ENCODE measurements around the gene SLC66A3.

SLC66A3 gene

GRCh38 chr2:11200651-11201050, 45.4 kb downstream of the SLC66A3 start:
- Histone ChIP-seq H3K36me3 (ENCODE audit: insufficient read depth, low read length) (peaks cover 35% of the 10 kb centered on the region), H3K27me3 (ENCODE audit: control insufficient read depth in 1 of 2, insufficient read depth in 2 of 2, low read length in 2 of 2) (no peaks in the 10 kb centered on the region), H3K9ac (ENCODE audit: low read length) (no peak overlapping the region), H3K27ac (ENCODE audit: low read depth, low read length) (no peak overlapping the region), H3K4me3 (ENCODE audit: low read depth in 1 of 2, low read length in 2 of 2) (no peak overlapping the region), H3K4me1 (ENCODE audit: insufficient read depth, low read length) (no peaks in the 10 kb centered on the region), H3K9me3 (ENCODE audit: low read length) (no peaks in the 10 kb centered on the region)

- Histone ChIP-seq H3K4me3 (ENCODE audit: low read depth in 1 of 2, low read length in 2 of 2) (no peak overlapping the region), H3K27ac (ENCODE audit: low read depth, low read length) (no peak overlapping the region), H3K9me3 (ENCODE audit: low read length) (no peaks in the 10 kb centered on the region), H3K4me1 (ENCODE audit: insufficient read depth, low read length) (no peaks in the 10 kb centered on the region), H3K9ac (ENCODE audit: low read length) (no peak overlapping the region), H3K36me3 (ENCODE audit: insufficient read depth, low read length) (peaks cover 23% of the 10 kb centered on the region), H3K27me3 (ENCODE audit: control insufficient read depth in 1 of 2, insufficient read depth in 2 of 2, low read length in 2 of 2) (no peaks in the 10 kb centered on the region)
These were observed 46.7 kb downstream of the SLC66A3 start for GRCh38 chr2:11201969-11202368.

- peaks cover 21% of the 10 kb centered on the region for H3K36me3 ChIP-seq (ENCODE audit: insufficient read depth, low read length)
- H3K4me3 ChIP-seq (ENCODE audit: low read depth in 1 of 2, low read length in 2 of 2), result no peak overlapping the region
- H3K9ac ChIP-seq (ENCODE audit: low read length), result no peak overlapping the region
- no peaks in the 10 kb centered on the region for H3K9me3 ChIP-seq (ENCODE audit: low read length)
- no peak overlapping the region for H3K27ac ChIP-seq (ENCODE audit: low read depth, low read length)
- H3K27me3 ChIP-seq (ENCODE audit: control insufficient read depth in 1 of 2, insufficient read depth in 2 of 2, low read length in 2 of 2), result no peaks in the 10 kb centered on the region
- no peaks in the 10 kb centered on the region for H3K4me1 ChIP-seq (ENCODE audit: insufficient read depth, low read length)
These were observed 48.2 kb downstream of the SLC66A3 start for GRCh38 chr2:11203480-11203879.

GRCh38 chr2:11208083-11208482, 52.8 kb downstream of the SLC66A3 start:
- no peaks in the 10 kb centered on the region for H3K4me1 ChIP-seq (ENCODE audit: insufficient read depth, low read length)
- no peak overlapping the region for H3K4me3 ChIP-seq (ENCODE audit: low read depth in 1 of 2, low read length in 2 of 2)
- H3K27me3 ChIP-seq (ENCODE audit: control insufficient read depth in 1 of 2, insufficient read depth in 2 of 2, low read length in 2 of 2), result no peaks in the 10 kb centered on the region
- H3K27ac ChIP-seq (ENCODE audit: low read depth, low read length), result no peak overlapping the region
- H3K36me3 ChIP-seq (ENCODE audit: insufficient read depth, low read length), result peaks cover 24% of the 10 kb centered on the region
- H3K9ac ChIP-seq (ENCODE audit: low read length), result no peak overlapping the region
- H3K9me3 ChIP-seq (ENCODE audit: low read length), result no peaks in the 10 kb centered on the region

- Histone ChIP-seq H3K27me3 (ENCODE audit: control insufficient read depth in 1 of 2, insufficient read depth in 2 of 2, low read length in 2 of 2) (no peaks in the 10 kb centered on the region), H3K9me3 (ENCODE audit: low read length) (no peaks in the 10 kb centered on the region), H3K9ac (ENCODE audit: low read length) (no peak overlapping the region), H3K27ac (ENCODE audit: low read depth, low read length) (no peak overlapping the region), H3K4me1 (ENCODE audit: insufficient read depth, low read length) (no peaks in the 10 kb centered on the region), H3K4me3 (ENCODE audit: low read depth in 1 of 2, low read length in 2 of 2) (no peak overlapping the region), H3K36me3 (ENCODE audit: insufficient read depth, low read length) (peaks cover 31% of the 10 kb centered on the region)
These were observed 57.4 kb downstream of the SLC66A3 start for GRCh38 chr2:11212645-11213044.

GRCh38 chr2:11213090-11213638, 57.9 kb downstream of the SLC66A3 start:
- no peaks in the 10 kb centered on the region for H3K9me3 ChIP-seq (ENCODE audit: low read length)
- H3K27me3 ChIP-seq (ENCODE audit: control insufficient read depth in 1 of 2, insufficient read depth in 2 of 2, low read length in 2 of 2), result no peaks in the 10 kb centered on the region
- H3K9ac ChIP-seq (ENCODE audit: low read length), result no peak overlapping the region
- H3K4me3 ChIP-seq (ENCODE audit: low read depth in 1 of 2, low read length in 2 of 2), result no peak overlapping the region
- H3K27ac ChIP-seq (ENCODE audit: low read depth, low read length), result no peak overlapping the region
- H3K4me1 ChIP-seq (ENCODE audit: insufficient read depth, low read length), result no peaks in the 10 kb centered on the region
- peaks cover 29% of the 10 kb centered on the region for H3K36me3 ChIP-seq (ENCODE audit: insufficient read depth, low read length)

- Histone ChIP-seq H3K4me1 (ENCODE audit: insufficient read depth, low read length) (no peaks in the 10 kb centered on the region), H3K27ac (ENCODE audit: low read depth, low read length) (no peak overlapping the region), H3K4me3 (ENCODE audit: low read depth in 1 of 2, low read length in 2 of 2) (no peak overlapping the region), H3K9me3 (ENCODE audit: low read length) (no peaks in the 10 kb centered on the region), H3K9ac (ENCODE audit: low read length) (no peak overlapping the region), H3K36me3 (ENCODE audit: insufficient read depth, low read length) (peaks cover 29% of the 10 kb centered on the region), H3K27me3 (ENCODE audit: control insufficient read depth in 1 of 2, insufficient read depth in 2 of 2, low read length in 2 of 2) (no peaks in the 10 kb centered on the region)
These were observed 58.7 kb downstream of the SLC66A3 start for GRCh38 chr2:11213975-11214374.

- Histone ChIP-seq H3K9ac (ENCODE audit: low read length) (no peak overlapping the region), H3K36me3 (ENCODE audit: insufficient read depth, low read length) (peaks cover 29% of the 10 kb centered on the region), H3K27me3 (ENCODE audit: control insufficient read depth in 1 of 2, insufficient read depth in 2 of 2, low read length in 2 of 2) (no peaks in the 10 kb centered on the region), H3K27ac (ENCODE audit: low read depth, low read length) (no peak overlapping the region), H3K4me1 (ENCODE audit: insufficient read depth, low read length) (no peaks in the 10 kb centered on the region), H3K4me3 (ENCODE audit: low read depth in 1 of 2, low read length in 2 of 2) (no peak overlapping the region), H3K9me3 (ENCODE audit: low read length) (no peaks in the 10 kb centered on the region)
These were observed 59.5 kb downstream of the SLC66A3 start for GRCh38 chr2:11214770-11215169.

- Histone ChIP-seq H3K27me3 (ENCODE audit: control insufficient read depth in 1 of 2, insufficient read depth in 2 of 2, low read length in 2 of 2) (no peaks in the 10 kb centered on the region), H3K4me3 (ENCODE audit: low read depth in 1 of 2, low read length in 2 of 2) (no peak overlapping the region), H3K27ac (ENCODE audit: low read depth, low read length) (no peak overlapping the region), H3K9ac (ENCODE audit: low read length) (no peak overlapping the region), H3K36me3 (ENCODE audit: insufficient read depth, low read length) (peaks cover 25% of the 10 kb centered on the region), H3K9me3 (ENCODE audit: low read length) (no peaks in the 10 kb centered on the region), H3K4me1 (ENCODE audit: insufficient read depth, low read length) (no peaks in the 10 kb centered on the region)
These were observed 60.1 kb downstream of the SLC66A3 start for GRCh38 chr2:11215407-11215806.

- no peak overlapping the region for H3K27ac ChIP-seq (ENCODE audit: low read depth, low read length)
- no peaks in the 10 kb centered on the region for H3K27me3 ChIP-seq (ENCODE audit: control insufficient read depth in 1 of 2, insufficient read depth in 2 of 2, low read length in 2 of 2)
- no peak overlapping the region for H3K9ac ChIP-seq (ENCODE audit: low read length)
- no peak overlapping the region for H3K4me3 ChIP-seq (ENCODE audit: low read depth in 1 of 2, low read length in 2 of 2)
- no peaks in the 10 kb centered on the region for H3K4me1 ChIP-seq (ENCODE audit: insufficient read depth, low read length)
- no peaks in the 10 kb centered on the region for H3K9me3 ChIP-seq (ENCODE audit: low read length)
- no peaks in the 10 kb centered on the region for H3K36me3 ChIP-seq (ENCODE audit: insufficient read depth, low read length)
These were observed 65.2 kb downstream of the SLC66A3 start for GRCh38 chr2:11220445-11220844.

- Histone ChIP-seq H3K9ac (ENCODE audit: low read length) (no peak overlapping the region), H3K9me3 (ENCODE audit: low read length) (no peaks in the 10 kb centered on the region), H3K4me3 (ENCODE audit: low read depth in 1 of 2, low read length in 2 of 2) (no peak overlapping the region), H3K4me1 (ENCODE audit: insufficient read depth, low read length) (no peaks in the 10 kb centered on the region), H3K27ac (ENCODE audit: low read depth, low read length) (no peak overlapping the region), H3K27me3 (ENCODE audit: control insufficient read depth in 1 of 2, insufficient read depth in 2 of 2, low read length in 2 of 2) (no peaks in the 10 kb centered on the region), H3K36me3 (ENCODE audit: insufficient read depth, low read length) (no peaks in the 10 kb centered on the region)
These were observed 67.6 kb downstream of the SLC66A3 start for GRCh38 chr2:11222845-11223244.

- Histone ChIP-seq H3K27me3 (ENCODE audit: control insufficient read depth in 1 of 2, insufficient read depth in 2 of 2, low read length in 2 of 2) (no peaks in the 10 kb centered on the region), H3K27ac (ENCODE audit: low read depth, low read length) (no peak overlapping the region), H3K4me3 (ENCODE audit: low read depth in 1 of 2, low read length in 2 of 2) (no peak overlapping the region), H3K4me1 (ENCODE audit: insufficient read depth, low read length) (no peaks in the 10 kb centered on the region), H3K9me3 (ENCODE audit: low read length) (no peaks in the 10 kb centered on the region), H3K36me3 (ENCODE audit: insufficient read depth, low read length) (no peaks in the 10 kb centered on the region), H3K9ac (ENCODE audit: low read length) (no peak overlapping the region)
These were observed 69.6 kb downstream of the SLC66A3 start for GRCh38 chr2:11224887-11225286.

All from muscle layer of colon (tissue), 2 donors.